Mesenchymal stem cell (in vitro differentiated cells and primary cell): Measurements from ENCODE around the gene MED7. TPM values are rescaled to one million over a fixed set of nuclear protein-coding genes. Genes with fewer than 3 reads are reported as not detected.

Experiments used
- DNase-seq: peaks from one replicate; pipeline ENCODE4 v3.0.0-alpha.2; 2013
- H2AFZ ChIP-seq: one replicate; pipeline ENCODE4 v1.6.1; 2013; ENCODE audit warnings: low read depth, mild to moderate bottlenecking, control low read depth, inconsistent platforms, low read length, moderate library complexity
- H2AK5ac ChIP-seq: 2 replicates; pipeline ENCODE4 v1.6.1; 2013; ENCODE audit warnings: low read length, moderate library complexity, mild to moderate bottlenecking, inconsistent platforms; ENCODE audit not compliant: severe bottlenecking
- H2BK120ac ChIP-seq: one replicate; pipeline ENCODE4 v1.6.1; 2013; ENCODE audit warnings: low read depth, mild to moderate bottlenecking, inconsistent platforms, low read length, moderate library complexity
- H2BK12ac ChIP-seq, 2 experiments: one replicate each; pipeline ENCODE4 v1.6.1; 2013; ENCODE audit warnings: inconsistent platforms in 2 of 2, low read length in 2 of 2, mild to moderate bottlenecking in 2 of 2, moderate library complexity in 2 of 2, control low read depth in 1 of 2
- H2BK15ac ChIP-seq: one replicate; pipeline ENCODE4 v1.6.1; 2013; ENCODE audit warnings: mild to moderate bottlenecking, low read depth, inconsistent platforms; ENCODE audit not compliant: poor library complexity, severe bottlenecking
- H2BK5ac ChIP-seq: 2 replicates; pipeline ENCODE4 v1.6.1; 2013; ENCODE audit warnings: low read depth, mild to moderate bottlenecking, low read length, control low read depth, inconsistent platforms; ENCODE audit not compliant: poor library complexity, severe bottlenecking
- H3K14ac ChIP-seq, 2 experiments: one replicate each; pipeline ENCODE4 v1.6.1; 2013; ENCODE audit warnings: inconsistent platforms in 2 of 2, low read length in 2 of 2, control low read depth in 1 of 2, mild to moderate bottlenecking in 1 of 2, moderate library complexity in 1 of 2
- H3K18ac ChIP-seq, 2 experiments: one replicate each; pipeline ENCODE4 v1.6.1; 2013; ENCODE audit warnings: inconsistent platforms in 2 of 2, low read length in 2 of 2, control low read depth in 1 of 2, low read depth in 1 of 2, mild to moderate bottlenecking in 1 of 2
- H3K23ac ChIP-seq, 2 experiments: one replicate each; pipeline ENCODE4 v1.6.1; 2013; ENCODE audit warnings: inconsistent platforms in 2 of 2, low read length in 2 of 2, mild to moderate bottlenecking in 2 of 2, moderate library complexity in 2 of 2, control low read depth in 1 of 2
- H3K27ac ChIP-seq: 2 replicates; pipeline ENCODE4 v1.5.1; 2013; ENCODE audit warnings: mild to moderate bottlenecking, moderate library complexity, low read length, control low read depth, inconsistent platforms; ENCODE audit not compliant: poor library complexity, severe bottlenecking
- H3K27me3 ChIP-seq, 2 experiments: 2 replicates each; pipeline versions ENCODE4 v1.6.1 to v1.7.0; 2013; ENCODE audit warnings: low read length in 2 of 2, mild to moderate bottlenecking in 2 of 2, moderate library complexity in 2 of 2, control low read depth in 1 of 2, inconsistent platforms in 1 of 2; ENCODE audit not compliant: control insufficient read depth in 1 of 2, insufficient read depth in 1 of 2
- H3K36me3 ChIP-seq, 2 experiments: 2 replicates each; pipeline versions ENCODE4 v1.6.1 to v1.7.0; 2013; ENCODE audit warnings: low read length in 2 of 2, control low read depth in 1 of 2, inconsistent platforms in 1 of 2, low read depth in 1 of 2, mild to moderate bottlenecking in 1 of 2; ENCODE audit not compliant: insufficient read depth in 2 of 2, control insufficient read depth in 1 of 2
- H3K4ac ChIP-seq, 2 experiments: one replicate each; pipeline ENCODE4 v1.6.1; 2013; ENCODE audit warnings: inconsistent platforms in 2 of 2, low read length in 2 of 2, mild to moderate bottlenecking in 2 of 2, moderate library complexity in 2 of 2, control low read depth in 1 of 2, low read depth in 1 of 2
- H3K4me1 ChIP-seq: 2 replicates; pipeline ENCODE4 v1.6.1; 2013; ENCODE audit warnings: low read depth, low read length, control low read depth; ENCODE audit not compliant: control insufficient read depth, insufficient read depth
- H3K4me2 ChIP-seq: 2 replicates; pipeline ENCODE4 v1.6.1; 2013; ENCODE audit warnings: low read length, mild to moderate bottlenecking, inconsistent platforms; ENCODE audit not compliant: poor library complexity, severe bottlenecking
- H3K4me3 ChIP-seq, 2 experiments: 2 replicates each; pipeline versions ENCODE4 v1.5.1 to v1.7.0; 2013; ENCODE audit warnings: low read length in 2 of 2, mild to moderate bottlenecking in 2 of 2, control low read depth in 1 of 2, low read depth in 1 of 2; ENCODE audit not compliant: insufficient read depth in 1 of 2
- H3K79me1 ChIP-seq: replicated peaks from 2 replicates; pipeline ENCODE4 v1.6.1; 2013; ENCODE audit warnings: mild to moderate bottlenecking, control low read depth, low read length, inconsistent platforms; ENCODE audit not compliant: poor library complexity, severe bottlenecking
- H3K9ac ChIP-seq: 2 replicates; pipeline ENCODE4 v1.7.0; 2013; ENCODE audit warnings: mild to moderate bottlenecking, low read length, moderate library complexity
- H3K9me3 ChIP-seq: 2 replicates; pipeline ENCODE4 v1.7.0; 2013; ENCODE audit warnings: mild to moderate bottlenecking, low read length; ENCODE audit not compliant: control insufficient read depth
- H4K8ac ChIP-seq: one replicate; pipeline ENCODE4 v1.6.1; 2013; ENCODE audit warnings: inconsistent platforms, mild to moderate bottlenecking, low read length, moderate library complexity
- H4K91ac ChIP-seq: one replicate; pipeline ENCODE4 v1.6.1; 2013; ENCODE audit warnings: mild to moderate bottlenecking, low read length, inconsistent platforms
- WGBS: methylation state at CpG from one replicate; pipeline ENCODE4 v1.1.7; 2013; ENCODE audit warnings: mixed read lengths; 5-methylcytosine and 5-hydroxymethylcytosine counted together
- polyA plus RNA-seq, 2 experiments: library from polyadenylated mRNA; stranded (reverse); fragments of 200-250 nt; gene quantifications; one replicate each; pipeline ENCODE4 v1.2.3, GENCODE V29; 2013

Gene MED7, protein sequence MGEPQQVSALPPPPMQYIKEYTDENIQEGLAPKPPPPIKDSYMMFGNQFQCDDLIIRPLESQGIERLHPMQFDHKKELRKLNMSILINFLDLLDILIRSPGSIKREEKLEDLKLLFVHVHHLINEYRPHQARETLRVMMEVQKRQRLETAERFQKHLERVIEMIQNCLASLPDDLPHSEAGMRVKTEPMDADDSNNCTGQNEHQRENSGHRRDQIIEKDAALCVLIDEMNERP
- polyA plus RNA-seq (2013, experiment 1 of 2), result 11.1 TPM
- polyA plus RNA-seq (2013, experiment 2 of 2), result 11.6 TPM

DNA sequence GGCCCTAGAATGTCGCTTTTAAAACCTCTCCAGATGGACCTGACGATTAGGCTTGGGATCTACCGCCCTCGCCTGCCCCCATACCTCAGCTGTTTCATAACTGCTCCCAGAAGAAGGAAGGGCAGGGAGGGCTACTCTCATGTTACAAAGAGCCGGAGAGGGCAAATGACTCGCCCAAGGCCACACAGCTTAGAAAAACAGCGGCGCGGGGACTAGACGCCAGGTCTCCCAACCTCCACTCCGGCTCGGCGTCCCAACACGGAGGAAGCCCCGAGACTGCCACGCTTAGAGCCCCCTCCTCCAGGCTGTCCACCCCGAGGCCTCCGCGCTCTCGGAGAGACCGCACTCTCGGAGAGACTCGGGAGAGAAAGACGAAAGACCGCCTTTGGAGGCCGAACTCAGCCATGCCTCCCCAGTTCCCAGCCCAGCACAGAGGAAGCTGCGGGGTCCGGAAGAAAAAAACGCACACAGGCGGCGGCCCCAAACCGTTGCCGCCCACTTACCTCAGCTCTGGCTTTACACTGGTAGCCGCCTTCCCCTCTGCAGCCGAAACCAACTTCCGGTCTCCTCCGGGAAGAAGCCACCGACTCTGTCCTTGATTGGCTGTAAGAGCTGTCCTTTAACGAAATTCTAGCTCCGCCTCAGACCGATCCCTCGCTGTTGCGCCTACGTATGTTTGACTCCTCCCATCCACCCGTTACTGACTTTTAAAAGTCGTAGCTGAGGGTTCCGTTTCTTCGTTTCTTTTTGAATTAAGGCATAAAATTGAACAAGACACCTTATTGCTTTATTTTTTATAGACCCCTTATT, at the start of gene MED7:
TSS of gene MED7 (minus strand) at position 549 of the 810 bp plus-strand sequence. CDS start 3,434 bp downstream, outside the sequence.
- Histone ChIP-seq H4K8ac (peak within 1 kb of the TSS; percentile 86), H3K4me2 (peak within 1 kb of the TSS; percentile 71), H3K27me3 (no peaks in the 10 kb centered on the region), H3K27ac (peak within 1 kb of the TSS; percentile 83), H3K18ac (peak within 1 kb of the TSS; percentile 88 to 97), H2BK120ac (peak within 1 kb of the TSS; percentile 82), H2AFZ (peak within 1 kb of the TSS; percentile 83), H3K4ac (peak within 1 kb of the TSS; percentile 75 to 85), H2BK5ac (peak within 1 kb of the TSS; percentile 81), H3K23ac (peak within 1 kb of the TSS in 1 of 2 experiments; percentile 72), H2BK12ac (no peak within 1 kb of the TSS), H3K4me1 (peaks cover 6% of the 10 kb centered on the region), H3K36me3 (peaks cover 7 to 19% of the 10 kb centered on the region in 2 experiments), H3K9ac (peak within 1 kb of the TSS; percentile 98), H3K9me3 (no peaks in the 10 kb centered on the region), H4K91ac (peak within 1 kb of the TSS; percentile 70), H3K79me1 (peaks cover 13% of the 10 kb centered on the region), H3K4me3 (peak within 1 kb of the TSS; percentile 96 to 97), H2BK15ac (peak within 1 kb of the TSS; percentile 92), H3K14ac (peak within 1 kb of the TSS in 1 of 2 experiments; percentile 53), H2AK5ac (peak within 1 kb of the TSS; percentile 44)
- WGBS, result under 1% methylated on average over 44 of the region's 48 CpGs
- peak; percentile 99 for DNase-seq

DNA sequence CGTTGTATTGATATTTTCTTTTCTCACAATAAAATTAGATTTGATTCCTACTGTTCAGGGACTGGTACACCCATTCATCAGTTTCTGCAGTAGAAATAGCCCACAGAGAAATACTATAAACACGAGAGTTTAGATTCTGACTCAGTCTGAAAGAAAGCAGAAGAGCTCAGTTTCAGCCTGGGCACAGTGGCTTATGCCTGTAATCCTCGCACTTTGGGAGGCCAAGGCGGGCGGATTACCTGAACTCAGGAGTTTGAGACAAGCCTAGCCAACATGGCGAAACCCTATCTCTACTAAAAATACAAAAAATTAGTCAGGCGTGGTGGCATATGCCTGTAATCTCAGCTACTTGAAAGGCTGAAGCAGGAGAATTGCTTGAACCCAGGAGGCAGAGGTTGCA, 46.6 kb upstream of the MED7 start:
- H3K27me3 ChIP-seq, result peaks cover 5 to 6% of the 10 kb centered on the region in 2 experiments
- 78% methylated on average over 3 of the region's 7 CpGs for WGBS
- no peak for DNase-seq

DNA sequence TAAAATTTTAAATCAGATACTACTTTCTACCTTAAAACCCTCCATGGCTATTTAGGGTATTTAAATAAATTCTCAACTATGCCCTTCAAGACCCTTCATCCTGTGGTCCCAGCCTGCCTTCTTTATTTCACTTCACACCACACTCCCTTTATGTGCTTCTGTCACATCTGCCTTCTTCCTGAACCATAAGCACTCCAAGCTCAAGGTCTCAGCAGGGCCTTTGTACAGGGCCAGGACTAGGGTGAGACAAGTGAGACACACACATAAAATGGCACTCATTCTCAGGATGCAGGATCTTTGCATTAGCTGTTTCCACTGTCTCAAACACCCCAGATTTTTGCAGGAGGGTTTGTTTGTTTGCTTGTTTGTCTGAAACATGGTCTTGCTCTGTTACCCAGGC, 45.6 kb upstream of the MED7 start:
- no peak overlapping the region for H3K4me2 ChIP-seq
- H3K79me1 ChIP-seq, result no peaks in the 10 kb centered on the region
- H4K91ac ChIP-seq, result no peak overlapping the region
- no peak overlapping the region for H2BK120ac ChIP-seq
- H3K36me3 ChIP-seq, result no peaks in the 10 kb centered on the region
- H3K27me3 ChIP-seq, result peaks cover 5 to 8% of the 10 kb centered on the region in 2 experiments
- H3K9me3 ChIP-seq, result no peaks in the 10 kb centered on the region
- H3K4me3 ChIP-seq, result no peak overlapping the region
- DNase-seq, result no peak
- no peak overlapping the region for H3K27ac ChIP-seq
- no peak overlapping the region for H2BK12ac ChIP-seq
- no peak overlapping the region for H3K9ac ChIP-seq
- no peak overlapping the region for H3K23ac ChIP-seq
- H2AK5ac ChIP-seq, result no peak overlapping the region
- H2AFZ ChIP-seq, result no peak overlapping the region
- H2BK5ac ChIP-seq, result no peak overlapping the region
- no peaks in the 10 kb centered on the region for H3K4me1 ChIP-seq
- no peak overlapping the region for H4K8ac ChIP-seq
- no peak overlapping the region for H3K4ac ChIP-seq
- no peak overlapping the region for H3K14ac ChIP-seq
- no peak overlapping the region for H2BK15ac ChIP-seq
- no peak overlapping the region for H3K18ac ChIP-seq

More for the DNA sequence above, 46.6 kb upstream of the MED7 start:
- Histone ChIP-seq H3K4ac (no peak overlapping the region), H2BK12ac (no peak overlapping the region), H3K27ac (no peak overlapping the region), H2AFZ (no peak overlapping the region), H3K36me3 (no peaks in the 10 kb centered on the region), H3K9me3 (no peaks in the 10 kb centered on the region), H4K91ac (no peak overlapping the region), H3K18ac (no peak overlapping the region), H2BK15ac (no peak overlapping the region), H3K4me3 (no peak overlapping the region), H3K4me1 (no peaks in the 10 kb centered on the region), H3K79me1 (no peaks in the 10 kb centered on the region), H2AK5ac (no peak overlapping the region), H2BK5ac (no peak overlapping the region), H3K23ac (no peak overlapping the region), H4K8ac (no peak overlapping the region), H2BK120ac (no peak overlapping the region), H3K4me2 (no peak overlapping the region), H3K9ac (no peak overlapping the region), H3K14ac (no peak overlapping the region)

DNA sequence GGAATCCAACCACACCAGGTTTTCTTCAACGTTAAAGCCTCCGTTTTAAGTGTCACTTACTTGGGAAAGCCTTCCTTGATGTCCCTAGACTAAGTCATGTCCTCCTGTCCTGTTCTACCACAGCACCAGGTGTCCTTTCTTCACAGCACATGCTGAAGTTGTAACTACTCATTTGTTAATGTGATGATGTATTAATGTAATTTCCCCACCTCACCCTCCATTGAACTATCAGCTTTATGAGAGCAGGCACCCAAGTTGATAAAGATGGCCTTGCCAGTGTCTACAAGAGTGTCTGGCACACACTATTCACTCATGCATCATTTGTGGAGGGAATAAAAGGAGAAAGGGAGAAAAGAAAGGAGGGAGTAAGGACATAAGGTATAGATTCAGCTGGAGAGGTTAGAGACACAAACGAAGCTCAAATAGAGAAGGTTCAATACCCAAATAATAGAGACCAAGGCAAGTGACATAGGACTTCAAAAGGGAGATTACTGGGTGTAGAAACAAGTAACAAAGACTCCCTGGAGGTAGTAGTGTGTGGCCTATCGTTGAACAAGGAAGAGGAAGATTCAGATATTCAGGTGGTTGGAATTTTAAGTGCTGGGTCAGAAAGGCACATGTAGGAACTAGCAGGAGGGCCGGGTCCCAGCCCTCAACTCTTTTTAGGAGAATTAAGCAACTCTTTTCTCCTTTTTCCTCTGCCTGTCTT, 44.5 kb upstream of the MED7 start:
- H3K4me2 ChIP-seq, result no peak overlapping the region
- no peak overlapping the region for H3K14ac ChIP-seq
- no peak overlapping the region for H3K23ac ChIP-seq
- H2BK12ac ChIP-seq, result no peak overlapping the region
- no peaks in the 10 kb centered on the region for H3K9me3 ChIP-seq
- H2AK5ac ChIP-seq, result no peak overlapping the region
- H2BK120ac ChIP-seq, result no peak overlapping the region
- no peak for DNase-seq
- H3K27ac ChIP-seq, result no peak overlapping the region
- H4K91ac ChIP-seq, result no peak overlapping the region
- H3K27me3 ChIP-seq, result peaks cover 3 to 8% of the 10 kb centered on the region in 2 experiments
- no peak overlapping the region for H2BK15ac ChIP-seq
- no peak overlapping the region for H4K8ac ChIP-seq
- no peaks in the 10 kb centered on the region for H3K4me1 ChIP-seq
- H3K4me3 ChIP-seq, result no peak overlapping the region
- H3K9ac ChIP-seq, result no peak overlapping the region
- H3K79me1 ChIP-seq, result no peaks in the 10 kb centered on the region
- WGBS, result 52% methylated on average over 5 of the region's 5 CpGs
- no peak overlapping the region for H3K18ac ChIP-seq
- no peaks in the 10 kb centered on the region for H3K36me3 ChIP-seq
- no peak overlapping the region for H2BK5ac ChIP-seq
- H2AFZ ChIP-seq, result no peak overlapping the region
- H3K4ac ChIP-seq, result no peak overlapping the region
